ENCODE data around the gene SAMSN1.

DNA sequence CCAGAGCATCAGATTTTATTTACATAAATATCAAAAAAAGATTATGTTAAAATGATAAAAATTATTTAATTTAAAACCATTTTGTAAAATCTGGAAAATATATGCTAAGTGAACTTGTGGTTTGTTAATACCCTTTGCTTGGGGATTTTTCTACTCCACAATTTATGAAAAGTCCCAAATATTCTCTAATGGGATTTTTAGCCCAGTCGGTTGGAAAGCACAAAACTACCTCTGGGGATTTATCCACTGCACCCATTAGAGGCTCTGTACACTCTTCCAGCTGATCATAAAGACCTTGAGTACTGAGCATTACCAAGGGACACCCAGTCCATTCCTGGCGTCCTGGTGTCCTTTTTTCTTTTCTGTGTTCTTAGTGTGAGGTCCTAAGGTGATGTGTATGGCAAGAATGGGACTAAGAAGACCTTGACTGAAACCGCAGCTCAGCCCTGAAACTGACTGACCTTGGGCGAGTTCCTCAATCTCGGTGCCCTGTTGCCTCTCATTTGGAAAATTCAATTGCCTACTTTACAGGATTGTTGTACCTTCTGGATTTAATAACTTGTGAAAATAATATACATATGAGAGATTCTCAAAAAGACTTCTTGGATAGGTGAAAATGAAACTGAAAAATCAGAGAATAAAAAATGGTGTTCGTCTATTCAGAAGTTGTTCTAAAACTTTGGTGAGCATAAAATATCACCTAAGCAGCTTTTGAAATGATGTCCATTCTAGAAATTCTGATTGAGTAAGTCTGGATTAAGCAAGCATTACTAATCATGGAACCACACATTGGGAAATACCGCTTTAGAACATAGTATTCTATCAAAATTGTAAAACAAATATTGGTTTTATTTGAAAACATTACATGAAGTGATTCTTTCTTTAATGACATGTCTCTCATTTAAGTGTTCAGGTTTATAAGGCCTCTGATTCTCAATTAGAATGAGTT is 21.5 kb upstream of the SAMSN1 start:
- TF ChIP-seq, protein P1, sequence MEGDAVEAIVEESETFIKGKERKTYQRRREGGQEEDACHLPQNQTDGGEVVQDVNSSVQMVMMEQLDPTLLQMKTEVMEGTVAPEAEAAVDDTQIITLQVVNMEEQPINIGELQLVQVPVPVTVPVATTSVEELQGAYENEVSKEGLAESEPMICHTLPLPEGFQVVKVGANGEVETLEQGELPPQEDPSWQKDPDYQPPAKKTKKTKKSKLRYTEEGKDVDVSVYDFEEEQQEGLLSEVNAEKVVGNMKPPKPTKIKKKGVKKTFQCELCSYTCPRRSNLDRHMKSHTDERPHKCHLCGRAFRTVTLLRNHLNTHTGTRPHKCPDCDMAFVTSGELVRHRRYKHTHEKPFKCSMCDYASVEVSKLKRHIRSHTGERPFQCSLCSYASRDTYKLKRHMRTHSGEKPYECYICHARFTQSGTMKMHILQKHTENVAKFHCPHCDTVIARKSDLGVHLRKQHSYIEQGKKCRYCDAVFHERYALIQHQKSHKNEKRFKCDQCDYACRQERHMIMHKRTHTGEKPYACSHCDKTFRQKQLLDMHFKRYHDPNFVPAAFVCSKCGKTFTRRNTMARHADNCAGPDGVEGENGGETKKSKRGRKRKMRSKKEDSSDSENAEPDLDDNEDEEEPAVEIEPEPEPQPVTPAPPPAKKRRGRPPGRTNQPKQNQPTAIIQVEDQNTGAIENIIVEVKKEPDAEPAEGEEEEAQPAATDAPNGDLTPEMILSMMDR (IDR thresholded peaks at IDR 0.05 in 8 of 11, conservative IDR thresholded peaks at IDR 0.05 in 3 of 11): no peak
- TF ChIP-seq POLR2AphosphoS5 (IDR thresholded peaks at IDR 0.05) (no peak), POLR2A (IDR thresholded peaks at IDR 0.05) (no peak)
